ENCODE data around the gene GOLM1.
A peak's percentile ranks its signal among the peaks of the same experiment; 100 is the strongest.

GOLM1 gene

DNA sequence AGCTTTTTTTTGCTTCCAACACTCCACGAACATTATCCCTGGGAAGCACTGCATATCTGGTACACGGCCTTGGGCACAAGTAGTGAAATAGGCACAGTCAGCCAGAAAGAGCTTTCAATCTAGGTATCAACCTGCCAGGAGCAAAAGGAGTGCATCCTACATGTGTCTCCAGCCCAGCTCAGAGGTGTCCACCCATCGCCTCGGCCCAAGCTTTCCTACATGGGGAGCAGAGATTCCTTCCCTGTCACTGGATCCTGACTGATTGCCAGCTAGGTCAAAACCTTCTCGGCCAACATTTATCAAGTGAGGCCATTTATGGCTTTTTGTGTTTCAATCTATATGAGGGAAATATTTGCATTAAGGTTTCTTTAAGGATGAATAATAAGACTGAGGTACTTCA lies 55.8 kb downstream of the GOLM1 start:
- FAIRE-seq, result no peak

DNA sequence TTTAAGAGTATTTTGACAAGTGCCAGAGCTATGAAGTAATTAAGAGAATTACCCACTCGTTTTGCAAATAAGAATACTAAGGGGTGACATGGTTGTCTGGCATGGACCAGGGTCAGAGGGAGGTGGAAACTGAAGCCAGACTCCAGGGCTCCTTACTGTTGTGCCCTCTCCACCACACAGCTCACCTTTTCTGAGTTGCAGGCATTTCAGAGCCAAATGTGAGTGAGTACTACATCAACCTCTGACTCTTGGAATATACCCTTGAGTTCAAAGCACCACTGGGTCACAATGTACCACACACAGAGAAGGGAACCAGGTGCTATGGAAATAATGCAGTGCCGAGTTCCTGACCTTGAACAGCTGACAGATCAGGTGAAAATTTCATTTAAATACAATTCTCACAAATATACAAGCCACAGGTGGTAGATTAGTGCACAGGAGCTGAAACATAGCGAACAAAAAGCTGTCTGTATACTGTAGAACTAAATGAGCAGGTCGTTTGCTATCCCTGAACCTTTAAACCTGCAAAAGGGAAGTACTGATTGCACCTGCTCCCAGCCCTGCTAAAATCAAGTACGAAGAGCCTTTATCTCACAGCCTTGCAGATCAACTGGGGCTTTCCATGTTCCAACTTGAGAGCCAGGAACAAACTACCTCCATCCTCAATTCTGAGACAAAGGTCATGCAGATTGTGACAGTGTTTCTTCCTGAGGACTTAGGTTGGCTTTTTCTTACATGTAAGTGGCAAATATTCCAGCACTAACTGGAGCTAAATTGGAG lies 57.0 kb downstream of the GOLM1 start:
- no peak for FAIRE-seq

DNA sequence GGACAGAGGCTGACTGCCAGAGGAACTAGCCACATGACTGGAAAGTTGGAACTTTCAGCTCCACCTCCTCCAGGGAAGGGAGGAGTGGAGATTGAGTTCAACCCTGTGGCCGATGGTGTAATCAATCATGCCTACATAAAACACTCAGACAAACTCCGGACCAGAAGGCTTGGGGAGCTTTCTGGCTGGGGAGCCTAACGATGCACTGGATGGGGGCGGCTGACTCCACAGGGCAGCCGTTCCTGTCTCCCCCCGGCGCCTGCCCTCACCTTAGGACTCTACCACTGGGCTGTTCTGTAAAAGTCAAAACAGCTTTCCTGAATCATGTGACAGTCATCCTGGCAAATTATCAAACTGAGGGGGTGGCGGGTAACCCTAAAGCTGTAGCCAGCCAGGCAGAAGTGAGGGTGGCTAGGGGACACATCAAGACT lies 58.0 kb downstream of the GOLM1 start:
- FAIRE-seq, result no peak

DNA sequence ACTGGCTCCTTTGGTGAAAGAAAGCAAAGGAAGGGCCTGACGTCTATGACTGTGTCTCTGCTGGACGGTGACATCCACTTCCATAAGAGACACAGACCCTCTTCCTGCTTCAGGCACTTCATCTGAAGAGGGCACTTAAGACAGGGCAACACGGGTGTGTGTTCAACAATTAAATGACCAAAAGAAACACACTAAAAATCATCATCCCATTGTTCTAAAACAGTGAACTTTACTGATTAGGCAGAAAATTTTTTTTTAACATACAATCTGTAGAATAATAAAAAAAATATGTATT lies 58.5 kb downstream of the GOLM1 start:
- no peak for FAIRE-seq

DNA sequence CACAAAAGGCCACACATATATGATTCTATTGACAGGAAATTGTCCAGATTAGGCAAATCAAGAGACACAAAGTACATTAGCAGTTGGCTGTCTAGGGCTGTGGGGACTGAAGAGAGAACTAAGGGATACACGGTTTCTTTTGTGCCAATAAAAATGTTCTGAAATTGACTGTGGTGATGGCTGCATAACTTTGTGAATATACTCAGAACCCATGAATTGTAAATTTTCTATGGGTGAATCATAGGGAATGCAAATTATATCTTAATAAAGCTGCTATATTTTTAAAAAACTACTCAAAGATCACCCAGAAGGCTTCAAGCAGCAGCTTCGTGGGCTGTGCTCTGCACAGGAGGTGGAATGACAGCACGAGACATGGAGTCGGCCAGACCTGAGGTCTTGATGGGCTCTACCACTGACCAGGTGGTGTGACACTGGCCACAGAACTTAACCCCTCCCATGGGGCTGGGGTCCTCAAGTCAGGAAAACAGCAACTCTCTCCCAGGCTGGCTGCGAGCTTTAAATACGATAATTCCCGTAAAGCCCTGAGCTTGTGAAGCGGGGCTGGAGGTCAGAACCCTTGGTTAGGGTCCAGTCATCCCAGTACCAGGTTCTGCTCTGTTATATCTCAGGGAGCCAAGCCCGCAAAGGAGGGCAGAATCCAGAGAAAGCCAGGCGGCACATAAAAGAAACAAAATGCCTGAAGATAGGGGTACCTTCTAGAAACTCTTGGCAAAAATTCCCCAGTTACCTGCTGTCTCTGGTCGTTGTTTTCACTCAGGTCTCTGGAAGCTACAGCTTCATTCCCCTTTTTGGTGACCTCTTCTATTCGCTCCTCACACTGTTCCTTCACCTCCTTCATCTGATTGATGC lies 59.1 kb downstream of the GOLM1 start:
- no peak for FAIRE-seq

DNA sequence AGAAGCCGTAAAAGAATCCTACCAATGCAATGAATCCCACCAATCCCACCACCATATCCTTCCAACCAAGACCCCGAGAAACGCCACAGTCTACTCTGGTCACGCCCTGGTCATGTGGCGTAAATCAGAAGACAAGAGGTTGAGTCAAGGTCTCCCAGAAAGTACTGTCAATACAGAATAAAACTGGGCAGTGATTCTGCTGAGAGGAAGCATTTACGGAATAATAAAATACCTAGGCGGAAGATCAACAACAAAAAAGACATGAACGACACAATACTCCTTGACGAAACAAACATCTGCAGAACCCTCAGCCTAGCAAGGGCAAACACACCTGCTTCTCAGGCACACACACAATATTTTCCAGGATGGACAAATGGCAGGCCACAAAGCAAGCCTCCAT lies 62.8 kb downstream of the GOLM1 start:
- no peak for FAIRE-seq

DNA sequence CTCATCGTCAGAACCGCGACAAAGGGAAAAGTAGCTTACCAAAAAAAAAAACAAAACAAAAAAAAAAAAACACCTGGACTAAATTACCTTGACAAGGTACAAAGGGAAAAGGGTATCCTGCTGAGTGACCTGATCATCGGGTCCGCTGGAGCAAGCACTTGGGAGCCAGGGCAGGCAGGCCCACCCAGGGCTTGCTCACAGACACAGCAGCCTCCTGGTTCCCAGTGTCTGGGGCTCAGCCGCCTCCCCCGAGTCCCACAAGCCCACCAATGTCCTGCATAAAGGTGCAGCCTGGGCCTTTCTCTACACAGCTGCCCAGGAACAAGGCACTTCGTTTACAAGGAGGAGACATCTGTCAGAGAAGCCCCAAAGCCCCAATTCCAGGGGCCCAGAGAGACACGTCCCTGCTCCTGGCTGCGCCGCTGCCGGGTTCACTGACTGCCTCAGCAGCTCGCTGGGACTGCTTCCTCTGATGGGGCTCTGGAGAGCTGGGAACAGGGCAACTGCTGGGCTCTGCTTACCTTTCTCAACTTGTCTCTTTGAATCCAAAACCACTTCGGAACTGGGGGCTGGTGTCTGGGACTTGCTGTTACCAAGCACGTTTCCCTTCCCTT lies 63.4 kb downstream of the GOLM1 start:
- no peak for FAIRE-seq

DNA sequence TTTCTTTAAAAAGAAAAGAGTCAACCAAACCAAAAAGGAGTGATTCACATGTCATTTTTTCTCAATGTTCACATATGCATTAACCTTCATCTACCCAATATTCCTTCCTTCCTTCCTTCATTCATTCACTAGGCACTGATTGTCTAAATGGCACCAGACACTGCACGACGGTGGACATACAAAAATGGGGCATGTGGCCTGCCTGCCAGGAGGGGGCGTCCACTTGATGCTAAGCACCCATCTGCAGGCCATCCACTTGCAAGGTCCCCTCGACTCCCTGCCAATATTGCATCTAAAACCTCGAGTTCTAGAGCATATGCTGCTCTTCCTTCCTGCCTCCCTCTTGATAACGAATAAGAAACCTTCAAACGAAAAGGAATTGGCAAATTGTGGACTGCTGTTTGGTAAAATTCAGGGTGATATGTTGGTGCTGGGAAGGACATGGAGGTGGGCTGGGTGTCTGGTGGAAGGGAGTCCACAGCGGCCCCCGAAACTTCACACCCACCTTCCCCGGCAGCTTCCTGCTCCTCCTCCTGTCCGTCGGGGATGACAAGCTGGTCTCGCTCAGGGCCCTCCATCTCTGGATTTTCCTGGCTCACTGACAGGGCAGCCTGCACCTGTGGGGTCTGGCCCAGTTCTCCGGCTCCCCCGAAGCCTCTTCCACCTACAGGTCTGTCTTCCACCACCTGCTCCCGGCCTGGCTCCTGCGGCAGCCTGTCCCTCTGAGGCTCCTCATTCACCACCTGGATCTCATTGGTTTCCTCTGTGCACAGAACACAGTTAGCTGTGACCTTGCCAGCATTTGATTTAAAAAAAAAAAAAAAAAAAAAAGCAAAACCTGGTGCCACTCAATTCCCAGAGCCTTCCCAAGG lies 64.3 kb downstream of the GOLM1 start:
- no peak for FAIRE-seq

DNA sequence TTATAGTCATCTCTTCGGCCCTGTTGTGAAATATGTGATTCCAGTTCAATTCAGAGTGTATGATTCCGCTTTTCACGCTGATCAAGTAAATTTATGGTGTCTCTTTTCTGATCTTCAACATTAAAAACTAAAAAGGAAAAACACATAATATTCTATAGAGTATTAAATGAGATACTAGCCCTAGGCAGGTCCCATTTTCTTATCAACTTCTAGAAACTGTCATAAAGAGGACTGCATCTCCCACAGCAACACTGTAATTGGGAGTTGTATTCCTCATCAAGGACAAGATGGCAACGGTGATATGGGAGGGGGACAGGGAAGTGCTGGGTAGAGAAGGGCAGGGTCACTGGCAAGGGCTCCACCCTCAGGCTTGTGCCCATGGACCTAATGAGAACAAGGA lies 71.6 kb downstream of the GOLM1 start:
- no peak for FAIRE-seq

DNA sequence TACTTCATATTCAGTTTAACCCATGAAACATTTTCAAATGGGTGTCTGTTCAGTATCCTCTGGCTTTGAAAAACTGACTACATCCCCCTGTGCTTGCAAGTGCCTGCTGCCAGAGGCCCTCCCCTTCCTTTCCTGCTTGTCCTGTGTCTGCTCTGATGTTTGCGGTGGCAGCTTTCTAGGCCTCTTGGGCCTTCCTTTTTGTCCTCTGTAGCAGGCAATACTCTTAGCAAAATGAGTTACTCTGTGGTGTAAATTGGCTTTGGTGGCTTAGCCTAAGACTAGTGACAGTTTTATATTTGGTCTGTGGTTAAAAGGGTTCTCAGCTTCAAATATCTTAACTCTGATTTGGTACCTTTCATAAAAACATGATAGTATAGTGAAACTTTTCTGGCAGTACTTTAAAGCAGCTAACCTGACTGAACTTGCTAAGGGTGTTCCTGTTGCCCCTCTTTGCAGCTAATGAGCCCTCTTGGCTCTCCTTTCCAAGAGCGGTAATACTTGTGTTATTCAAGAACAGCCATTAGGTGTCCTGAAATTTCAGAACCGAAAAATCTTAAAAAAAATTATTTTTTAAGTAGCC lies 76.6 kb downstream of the GOLM1 start:
- FAIRE-seq, result no peak

DNA sequence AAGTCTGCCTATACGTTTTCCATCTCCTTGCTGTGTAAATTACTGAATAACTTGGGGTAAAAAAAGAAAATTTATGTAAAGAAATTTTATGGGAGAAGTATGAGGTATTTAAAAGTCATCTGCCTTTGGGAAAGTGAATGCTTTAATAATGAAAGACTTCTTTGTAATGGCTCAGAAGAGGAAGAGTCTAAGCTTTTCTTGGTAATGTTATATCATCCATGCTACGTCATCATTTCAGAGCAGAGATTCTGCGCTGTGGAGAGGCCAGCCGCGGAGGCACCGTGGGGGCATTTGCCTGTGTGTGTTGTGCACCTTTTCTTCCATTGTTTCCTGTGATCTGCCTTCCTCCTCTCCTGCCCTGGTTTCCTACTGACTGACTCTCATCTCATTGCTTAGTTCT lies 78.2 kb downstream of the GOLM1 start:
- FAIRE-seq, result no peak

DNA sequence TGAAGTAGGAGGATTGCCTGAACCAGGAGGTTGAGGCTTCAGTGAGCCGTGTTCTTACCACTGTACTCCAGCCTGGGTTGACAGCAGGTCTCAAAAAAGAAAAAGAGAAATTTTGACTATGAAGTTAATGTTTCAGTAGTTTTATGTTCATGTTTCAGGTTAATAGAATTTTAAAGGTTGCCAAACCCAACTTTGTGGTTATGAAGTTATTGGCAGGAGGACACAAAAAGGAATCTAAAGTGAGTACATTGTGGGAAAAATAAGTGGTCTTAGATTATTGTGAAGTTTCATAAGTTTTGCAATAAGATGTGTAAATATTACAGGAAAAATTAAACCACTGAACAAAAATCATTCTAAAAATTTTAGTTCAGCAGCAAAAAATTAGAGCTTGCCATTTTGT lies 78.6 kb downstream of the GOLM1 start:
- no peak for FAIRE-seq

DNA sequence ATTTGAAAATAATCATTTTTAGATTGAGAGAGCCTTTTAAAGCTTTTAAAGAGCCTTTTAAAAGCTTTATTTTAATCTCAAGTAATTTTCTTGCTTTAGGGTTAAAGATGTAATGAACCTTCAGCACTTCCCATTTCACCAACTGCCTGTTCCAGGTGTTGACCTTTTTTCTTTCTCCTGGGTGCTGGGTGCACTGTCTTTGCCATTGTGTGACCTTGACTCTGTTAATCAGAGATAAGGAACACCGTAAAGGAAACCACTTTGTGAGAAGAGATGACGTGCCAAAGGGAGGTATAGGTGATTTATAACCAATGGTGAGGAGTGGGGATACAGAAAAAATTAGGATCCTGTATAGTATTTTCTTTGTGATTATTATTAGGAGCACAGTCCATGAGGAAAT lies 90.2 kb downstream of the GOLM1 start:
- no peak for FAIRE-seq

DNA sequence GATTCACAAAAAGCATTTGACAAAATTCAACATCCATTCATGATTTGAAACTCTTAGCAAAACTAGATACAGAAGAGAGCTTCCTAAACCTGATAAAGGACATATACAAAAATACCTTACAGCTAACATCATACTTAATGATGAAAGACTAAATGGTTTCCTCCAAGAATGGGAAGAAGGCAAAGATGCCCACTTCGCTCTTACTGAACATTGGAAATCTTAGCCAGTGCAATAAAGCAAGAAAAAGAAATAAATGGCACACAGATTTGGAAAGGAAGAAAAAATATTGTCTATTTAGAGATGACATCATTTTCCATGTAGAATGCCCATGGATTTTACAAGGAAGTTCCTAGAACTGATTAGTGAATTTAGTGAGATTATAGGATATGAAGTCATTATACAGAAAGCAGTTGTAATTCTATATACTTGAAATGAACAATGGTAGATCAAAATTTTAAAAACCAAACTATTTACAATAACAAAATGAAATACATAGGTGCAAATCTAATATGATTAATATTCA lies 94.0 kb downstream of the GOLM1 start:
- peak; percentile 48 for FAIRE-seq

DNA sequence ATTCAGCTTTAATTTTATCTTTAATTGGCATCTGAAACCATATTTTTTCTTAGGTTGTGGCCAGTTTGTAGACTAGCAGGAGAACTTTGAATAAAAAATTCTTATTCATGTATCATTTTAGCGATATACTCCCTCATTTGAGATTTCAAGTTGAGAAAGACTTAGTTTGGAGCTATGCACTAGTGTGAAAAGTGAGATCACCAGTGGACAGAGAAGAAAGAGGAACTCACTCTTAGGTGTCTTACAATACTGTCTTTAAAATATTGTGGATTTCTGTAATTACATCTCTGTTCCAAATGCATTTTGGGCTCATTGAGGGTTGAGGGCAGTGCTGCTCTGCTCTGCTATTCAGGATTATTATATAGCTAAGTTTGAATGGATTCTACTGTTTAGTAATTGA lies 103.8 kb downstream of the GOLM1 start:
- no peak for FAIRE-seq

DNA sequence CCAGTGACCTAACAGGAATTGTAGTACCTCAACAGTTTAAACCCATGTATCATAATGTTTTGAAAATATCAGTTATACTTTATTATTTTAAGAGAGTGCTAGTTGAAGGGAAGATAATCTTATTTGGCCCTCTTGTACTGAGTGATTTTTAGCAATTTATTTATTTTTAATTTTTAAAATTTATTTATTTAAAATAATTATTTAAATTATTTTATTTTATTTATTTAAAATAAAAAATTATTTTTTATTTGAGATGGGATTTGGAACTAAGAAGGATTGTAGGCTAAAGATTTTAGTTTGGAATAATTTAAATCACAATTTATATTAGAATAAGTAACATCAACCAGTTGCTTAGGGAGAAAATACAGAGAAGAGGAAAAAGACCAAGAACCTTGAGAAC lies 104.3 kb downstream of the GOLM1 start:
- peak; percentile 95 for FAIRE-seq

DNA sequence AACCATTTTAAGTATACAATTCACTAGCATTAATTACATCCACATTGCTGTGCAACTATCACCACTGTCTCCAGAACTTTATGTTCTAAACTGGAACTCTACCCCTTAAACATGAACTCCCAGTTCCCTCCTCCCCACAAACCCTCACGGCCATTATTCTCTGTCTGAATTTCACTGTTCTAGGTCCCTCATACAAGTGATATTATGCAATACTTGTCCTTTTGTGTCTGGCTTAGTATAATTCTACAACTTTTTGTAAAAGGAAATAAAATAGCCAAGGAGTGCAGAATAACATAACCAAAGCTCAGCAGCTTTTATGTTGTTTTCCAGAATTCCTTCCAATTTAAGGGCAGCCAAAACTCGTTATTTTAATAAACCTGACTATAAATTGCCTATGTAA lies 105.2 kb downstream of the GOLM1 start:
- FAIRE-seq, result no peak

DNA sequence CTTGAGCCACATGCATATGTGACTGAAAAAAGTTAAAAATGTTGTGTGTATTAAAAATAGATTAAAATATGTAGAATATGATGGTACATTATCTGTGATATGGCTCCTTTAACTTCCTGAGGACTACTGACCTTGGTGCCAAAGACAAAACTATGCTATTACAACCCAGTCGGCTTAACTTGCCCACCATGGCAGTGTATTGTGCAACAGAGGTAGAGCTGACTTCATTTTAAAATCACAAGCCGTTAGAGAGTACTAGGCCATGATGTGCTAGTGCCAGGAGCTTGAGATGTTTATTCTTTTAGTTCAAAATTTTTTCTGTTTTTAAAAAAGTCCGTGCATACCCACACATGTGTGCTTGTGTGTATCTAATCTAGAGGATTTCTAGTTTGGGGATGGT lies 112.1 kb downstream of the GOLM1 start:
- FAIRE-seq, result no peak

DNA sequence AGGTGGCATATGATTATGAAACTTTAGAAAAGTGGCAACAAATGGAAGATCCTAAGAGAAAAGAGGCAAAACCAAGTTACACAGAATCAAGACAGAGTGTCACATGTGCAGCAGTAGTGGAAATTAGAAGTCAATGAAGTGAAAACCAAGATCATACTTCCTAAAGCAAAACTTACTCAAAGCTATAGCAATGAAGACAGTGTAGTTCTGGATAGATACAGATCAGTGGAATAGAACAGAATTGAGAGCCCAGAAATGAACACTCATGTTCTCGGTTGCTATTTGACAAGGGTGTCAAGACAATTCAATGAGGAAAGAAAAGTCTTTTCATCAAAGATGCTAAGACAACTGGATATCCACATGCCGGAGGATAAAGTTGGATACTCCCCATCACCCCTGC lies 114.9 kb downstream of the GOLM1 start:
- FAIRE-seq, result no peak

DNA sequence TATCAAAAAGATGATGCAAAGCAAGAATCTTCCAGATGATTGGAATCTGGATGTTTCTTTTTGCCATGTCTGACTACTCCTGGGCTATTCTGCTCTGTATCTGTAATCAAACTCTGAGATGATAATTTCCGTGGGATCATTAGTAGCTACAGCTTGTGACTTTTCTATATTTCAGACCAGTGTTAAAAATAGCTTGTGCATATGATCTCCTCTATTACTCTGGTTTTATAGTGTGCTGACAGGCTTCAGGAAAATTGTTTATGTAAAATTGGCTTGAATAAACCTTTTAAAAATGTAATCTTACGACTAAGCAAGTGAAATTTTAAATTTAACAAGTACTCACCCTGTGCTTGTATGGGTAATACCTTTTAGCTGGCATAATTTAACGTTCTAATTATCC lies 118.0 kb downstream of the GOLM1 start:
- FAIRE-seq, result no peak

DNA sequence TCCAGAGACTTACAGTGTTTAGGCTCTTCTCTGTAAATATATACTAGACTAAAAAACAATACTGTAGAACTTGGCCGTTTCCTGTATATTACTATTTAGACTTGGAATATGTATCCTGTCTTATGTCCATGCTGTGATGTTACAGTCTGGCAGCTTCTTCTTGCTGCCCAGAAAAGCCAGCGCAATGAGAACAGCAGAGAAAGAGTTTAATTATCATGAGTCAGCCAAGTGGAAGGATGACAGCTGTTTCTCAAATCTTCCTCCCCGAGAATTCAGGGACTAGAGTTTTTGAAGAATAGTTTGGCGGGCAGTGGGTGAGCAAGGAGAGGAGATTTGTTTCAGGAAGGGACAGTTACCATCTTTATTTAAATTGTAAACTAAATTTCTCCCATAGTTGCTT lies 120.9 kb downstream of the GOLM1 start:
- no peak for FAIRE-seq
